Coronary artery (tissue), 2 donors: ENCODE measurements around the gene FOSL2.

Experiments
- DNase-seq: peaks from one replicate; pipeline ENCODE4 v3.0.0-alpha.2; 2017; ENCODE audit warnings: low spot score
- H3K27ac ChIP-seq, 2 donors: fragments of 200-600 bp; sonication (generic); one replicate each; pipeline ENCODE4 v1.5.1; 2016 to 2019
- H3K4me3 ChIP-seq: fragments of 200-600 bp; sonication (generic); 2 replicates; pipeline ENCODE4 v1.5.1; 2016; ENCODE audit warnings: mild to moderate bottlenecking, moderate library complexity
- CTCF ChIP-seq: fragments of 200-600 bp; sonication (generic); IDR thresholded peaks from one replicate; pipeline ENCODE4 v1.5.1; 2019; ENCODE audit warnings: antibody characterized with exemption

The FOSL2 gene

GRCh38 chr2:28361991-28362710 lies 30.5 kb upstream of the FOSL2 start:
- TF ChIP-seq CTCF, result no peak
- DNase-seq, result no peak
- Histone ChIP-seq H3K4me3 (no peak overlapping the region), H3K27ac (no peak overlapping the region)

GRCh38 chr2:28362991-28363521 lies 29.6 kb upstream of the FOSL2 start:
- Histone ChIP-seq H3K4me3 (no peak overlapping the region), H3K27ac (no peak overlapping the region)
- no peak for DNase-seq
- no peak for TF ChIP-seq CTCF

- no peak for DNase-seq
- H3K4me3 ChIP-seq, result no peak overlapping the region
- TF ChIP-seq CTCF, result no peak
- H3K27ac ChIP-seq, result no peak overlapping the region
Observed at GRCh38 chr2:28363686-28364280, 28.9 kb upstream of the FOSL2 start.

GRCh38 chr2:28364610-28365009 lies 28.0 kb upstream of the FOSL2 start:
- DNase-seq, result no peak
- Histone ChIP-seq H3K27ac (no peak overlapping the region), H3K4me3 (no peak overlapping the region)
- TF ChIP-seq CTCF, result no peak

GRCh38 chr2:28365158-28365557 lies 27.5 kb upstream of the FOSL2 start:
- no peak for TF ChIP-seq CTCF
- Histone ChIP-seq H3K27ac (no peak overlapping the region), H3K4me3 (no peak overlapping the region)
- DNase-seq, result no peak

- TF ChIP-seq CTCF, result no peak
- Histone ChIP-seq H3K4me3 (no peak overlapping the region), H3K27ac (no peak overlapping the region)
- DNase-seq, result no peak
Observed at GRCh38 chr2:28366149-28366495, 26.5 kb upstream of the FOSL2 start.
